Embryonic facial prominence (tissue), 1 donor: ENCODE measurements around the gene OVCA2.
A peak's percentile ranks its signal among the peaks of the same experiment; 100 is the strongest.

Experiments used
- DNase-seq: peaks from one replicate; pipeline ENCODE4 v3.0.0-alpha.2; 2016; ENCODE audit errors: extremely low spot score

OVCA2 gene

DNA sequence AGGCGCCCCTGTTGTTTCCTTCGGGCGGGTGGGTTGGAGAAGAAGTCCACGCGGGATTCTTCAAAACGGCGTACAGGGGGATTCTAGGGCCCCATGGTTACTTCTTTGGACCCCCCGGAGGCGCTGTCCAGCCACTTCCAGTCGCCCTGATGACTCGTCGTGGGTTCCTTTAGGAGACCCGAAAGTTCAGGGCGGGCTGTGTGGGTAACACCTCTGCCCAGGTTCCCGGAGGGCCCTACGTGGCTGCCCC lies 12.4 kb downstream of the OVCA2 start:
- no peak for DNase-seq

- peak; percentile 71 for DNase-seq
These were observed 12.9 kb downstream of the OVCA2 start, which contains the start of gene HIC1 for GRCh38 chr17:2054512-2055291. Gene HIC1 (plus strand): TSS chr17:2055103. CDS start chr17:2056691, 1,588 bp downstream.

DNA sequence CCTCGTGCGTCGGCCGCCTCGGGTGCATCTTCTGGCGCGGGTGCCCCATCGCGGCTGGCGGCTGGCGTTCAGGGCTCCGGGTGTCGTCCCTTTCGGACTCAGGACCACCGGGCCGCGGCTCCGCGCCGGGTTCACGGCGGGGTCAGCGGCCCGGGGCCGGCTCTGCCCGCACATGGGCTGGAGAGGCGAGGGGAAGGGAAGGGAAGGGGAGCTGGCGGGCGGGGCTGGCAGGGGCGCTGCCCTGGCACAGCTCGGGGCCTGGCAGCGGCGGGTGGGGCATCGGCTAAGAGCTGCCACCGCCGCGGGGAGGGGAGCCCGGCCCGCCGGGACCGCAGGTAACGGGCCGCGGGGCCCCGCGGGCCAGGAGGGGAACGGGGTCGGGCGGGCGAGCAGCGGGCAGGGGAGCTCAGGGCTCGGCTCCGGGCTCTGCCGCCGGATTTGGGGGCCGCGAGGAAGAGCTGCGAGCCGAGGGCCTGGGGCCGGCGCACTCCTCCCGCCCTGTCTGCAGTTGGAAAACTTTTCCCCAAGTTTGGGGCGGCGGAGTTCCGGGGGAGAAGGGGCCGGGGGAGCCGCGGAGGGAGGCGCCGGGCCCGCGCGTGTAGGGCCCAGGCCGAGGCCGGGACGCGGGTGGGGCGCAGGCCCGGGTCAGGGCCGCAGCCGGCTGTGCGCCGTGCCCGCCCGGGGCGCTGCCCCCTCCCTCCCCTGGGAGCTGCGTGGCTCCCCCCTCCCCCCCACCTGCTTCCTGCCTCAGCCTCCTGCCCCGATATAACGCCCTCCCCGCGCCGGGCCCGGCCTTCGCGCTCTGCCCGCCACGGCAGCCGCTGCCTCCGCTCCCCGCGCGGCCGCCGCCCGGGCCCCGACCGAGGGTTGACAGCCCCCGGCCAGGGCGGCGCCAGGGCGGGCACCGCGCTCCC lies 13.7 kb downstream of the OVCA2 start:
- no peak for DNase-seq

GRCh38 chr17:2056206-2057174 lies 14.7 kb downstream of the OVCA2 start:
- DNase-seq: no peak

- DNase-seq: no peak
These were observed 15.4 kb downstream of the OVCA2 start for GRCh38 chr17:2057175-2057759.

- DNase-seq: no peak
These were observed 16.2 kb downstream of the OVCA2 start for GRCh38 chr17:2057760-2058585.

DNA sequence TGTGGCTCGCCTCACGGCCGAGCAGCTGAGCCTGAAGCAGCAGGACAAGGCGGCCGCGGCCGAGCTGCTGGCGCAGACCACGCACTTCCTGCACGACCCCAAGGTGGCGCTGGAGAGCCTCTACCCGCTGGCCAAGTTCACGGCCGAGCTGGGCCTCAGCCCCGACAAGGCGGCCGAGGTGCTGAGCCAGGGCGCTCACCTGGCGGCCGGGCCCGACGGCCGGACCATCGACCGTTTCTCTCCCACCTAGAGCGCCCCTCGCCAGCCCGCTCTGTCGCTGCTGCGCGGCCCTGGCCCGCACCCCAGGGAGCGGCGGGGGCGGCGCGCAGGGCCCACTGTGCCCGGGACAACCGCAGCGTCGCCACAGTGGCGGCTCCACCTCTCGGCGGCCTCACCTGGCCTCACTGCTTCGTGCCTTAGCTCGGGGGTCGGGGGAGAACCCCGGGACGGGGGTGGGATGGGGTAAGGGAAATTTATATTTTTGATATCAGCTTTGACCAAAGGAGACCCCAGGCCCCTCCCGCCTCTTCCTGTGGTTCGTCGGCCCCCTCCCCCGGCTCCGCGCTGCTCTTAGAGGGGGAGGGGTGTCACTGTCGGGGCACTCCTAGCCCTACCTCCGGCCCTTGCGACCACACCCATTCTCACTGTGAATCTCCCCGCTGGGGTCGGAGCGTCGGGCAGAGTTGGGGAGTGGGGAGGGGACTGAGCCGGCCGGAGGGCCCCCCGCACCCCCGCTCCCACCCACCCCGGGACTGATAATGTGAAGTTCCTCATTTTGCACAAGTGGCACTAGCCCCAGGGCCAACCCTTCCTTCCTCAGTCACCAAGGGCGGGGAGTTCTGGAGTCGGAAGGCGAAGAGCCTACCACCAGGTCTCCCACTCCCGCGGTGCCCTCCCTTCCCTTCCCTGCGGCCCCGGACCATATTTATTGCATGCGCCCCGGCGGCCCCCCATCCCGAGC lies 17.0 kb downstream of the OVCA2 start:
- DNase-seq: no peak

GRCh38 chr17:2059547-2060384 lies 17.9 kb downstream of the OVCA2 start:
- no peak for DNase-seq

DNA sequence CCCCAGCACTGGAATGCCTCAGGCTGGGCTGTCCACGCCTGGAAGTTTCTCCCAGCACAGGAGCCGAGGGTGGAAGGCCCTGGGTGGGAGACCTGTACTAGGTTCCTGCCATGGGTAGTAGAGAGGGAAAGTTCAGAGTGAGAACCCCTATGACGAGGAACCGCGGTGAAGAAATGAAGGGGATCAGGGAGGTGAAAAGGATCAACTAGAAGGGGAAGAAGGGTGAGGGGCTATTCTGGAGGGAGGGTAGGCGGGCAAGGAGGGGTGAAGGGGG lies 18.5 kb downstream of the OVCA2 start:
- DNase-seq: no peak

GRCh38 chr17:2060681-2061440 lies 19.0 kb downstream of the OVCA2 start:
- no peak for DNase-seq

DNA sequence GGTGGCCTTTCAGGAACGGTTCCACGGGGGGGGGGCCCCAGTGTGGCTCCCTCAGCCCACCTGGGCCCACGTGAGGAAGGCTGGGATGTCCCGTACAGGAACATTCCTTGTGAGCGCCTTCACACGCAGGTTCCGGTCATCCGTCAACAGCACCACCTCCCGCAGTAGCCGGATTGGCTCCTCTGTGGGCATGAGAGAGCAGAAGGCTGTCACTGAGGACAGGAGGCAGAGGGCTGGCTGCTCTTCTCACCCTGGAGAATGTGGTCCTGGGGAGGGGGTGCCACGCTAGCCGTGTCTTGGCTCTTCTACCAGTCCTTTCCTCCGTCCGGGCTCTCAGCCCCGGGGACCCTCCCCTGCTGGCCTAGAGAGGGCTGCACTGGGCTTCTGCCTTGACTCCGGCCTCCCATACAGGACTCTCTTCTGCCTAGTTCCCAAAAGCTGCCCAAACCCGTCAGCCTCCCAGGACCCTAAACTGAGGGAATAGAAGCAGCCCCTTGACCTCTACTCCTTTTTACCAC lies 19.7 kb downstream of the OVCA2 start:
- no peak for DNase-seq

DNA sequence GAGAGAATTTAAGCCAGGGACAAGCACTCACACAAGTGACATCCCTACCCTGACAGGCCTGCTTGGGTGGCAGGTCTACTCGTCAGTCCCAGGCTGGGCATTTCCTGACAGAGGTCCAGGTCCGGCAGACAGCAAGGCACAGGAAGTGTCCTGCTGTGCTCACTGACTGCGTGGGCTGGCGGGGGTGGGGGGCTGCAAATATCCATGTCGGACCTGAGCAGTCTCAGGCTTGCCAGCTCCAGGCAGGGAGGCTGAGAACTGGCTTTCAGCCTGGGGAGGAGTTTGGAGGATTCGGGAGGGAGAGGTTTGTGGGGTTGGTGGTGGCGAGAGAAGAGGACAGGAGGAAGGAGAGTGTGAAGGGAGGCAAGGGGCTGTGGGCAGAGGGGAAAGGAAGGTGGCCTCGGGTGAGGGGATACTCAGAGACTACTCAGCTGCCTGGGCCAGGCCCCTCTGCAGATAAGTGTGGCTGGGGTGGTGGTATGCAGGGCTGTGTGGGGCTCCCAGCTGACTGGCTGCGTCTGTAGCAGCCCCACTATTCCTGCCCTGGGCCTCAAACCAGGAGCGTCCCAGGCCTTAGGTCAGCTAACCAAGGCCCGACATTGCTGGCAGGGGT lies 20.9 kb downstream of the OVCA2 start:
- DNase-seq: no peak

- DNase-seq: no peak
These were observed 21.7 kb downstream of the OVCA2 start for GRCh38 chr17:2063261-2064146.

DNA sequence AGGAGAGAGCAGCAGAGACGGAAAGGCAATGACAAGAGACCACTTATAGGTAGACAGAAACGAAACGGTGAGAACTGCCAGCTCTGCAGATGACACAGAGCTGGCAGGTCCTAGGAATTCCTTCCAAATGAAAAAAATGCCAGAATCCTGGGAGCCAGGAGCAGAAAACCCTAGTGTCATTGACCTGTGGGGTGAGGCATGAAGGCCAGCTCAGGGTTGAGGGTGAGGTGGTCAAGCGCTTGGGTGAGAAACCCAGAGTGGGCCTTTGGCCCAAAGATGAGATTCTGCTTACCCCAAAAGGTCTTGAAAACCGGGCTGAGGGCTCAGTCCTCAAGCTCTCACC lies 22.3 kb downstream of the OVCA2 start:
- no peak for DNase-seq

GRCh38 chr17:2064520-2064971 lies 22.7 kb downstream of the OVCA2 start:
- no peak for DNase-seq
